Measurements from ENCODE around the gene ADAMTS14.

Gene ADAMTS14

GRCh38 chr10:70810967-70811366 lies 138.7 kb downstream of the ADAMTS14 start:
- POLR2A ChIA-PET = no interaction called here
- CTCF ChIA-PET = interaction anchor here (0.9 to 1.5 kb wide), 2 partner anchors 9 to 11 kb away, joined by 3 to 5 read pairs; no protein-coding TSS in a partner anchor
- TF ChIP-seq CTCF (IDR thresholded peaks at IDR 0.05; ENCODE audit: control extremely low read depth, extremely low read depth, low read depth, missing control alignments) = no peak
- no peak for DNase-seq (ENCODE audit: extremely low spot score)

- no peak for DNase-seq (ENCODE audit: extremely low spot score)
- POLR2A ChIA-PET = no interaction called here
- no peak for TF ChIP-seq CTCF (IDR thresholded peaks at IDR 0.05; ENCODE audit: control extremely low read depth, extremely low read depth, low read depth, missing control alignments)
- CTCF ChIA-PET = no interaction called here
These were observed 139.6 kb downstream of the ADAMTS14 start for GRCh38 chr10:70811881-70812280.
